Astrocyte (in vitro differentiated cells and primary cell): ENCODE results near the gene MIB2.

Experiments
- CTCF ChIP-seq: IDR thresholded peaks from 2 replicates; pipeline ENCODE4 v1.5.1; 2011; ENCODE audit warnings: low read depth, mild to moderate bottlenecking, inconsistent platforms, low read length, moderate library complexity; ENCODE audit not compliant: insufficient read depth
- EZH2 ChIP-seq: IDR thresholded peaks from 2 replicates; pipeline ENCODE4 v1.6.1; 2012; ENCODE audit warnings: mild to moderate bottlenecking, low read length, inconsistent platforms; ENCODE audit not compliant: insufficient read depth

GRCh38 chr1:1577367-1578011 is 37.8 kb upstream of the MIB2 start:
- TF ChIP-seq CTCF (no peak), EZH2 (no peak)
